ENCODE results near the gene TMEM254.
"Not testable (repeated sequence)": the region's sequence is repeated elsewhere in the genome, so short reads cannot be mapped to it uniquely, and the experiment has no call there.

The TMEM254 gene

GRCh38 chr10:80072584-80072983, 5.9 kb upstream of the TMEM254 start:
- Histone ChIP-seq H3K9me3 (ENCODE audit: control insufficient read depth in 2 of 2, low read length in 2 of 2) (no peaks in the 10 kb centered on the region), H3K4me1 (ENCODE audit: control insufficient read depth in 2 of 2, insufficient read depth in 2 of 2, low read length in 2 of 2) (no peaks in the 10 kb centered on the region), H3K27me3 (ENCODE audit: control insufficient read depth in 2 of 2, insufficient read depth in 2 of 2, low read length in 2 of 2) (no peaks in the 10 kb centered on the region), H3K9ac (ENCODE audit: low read depth in 1 of 2, low read length in 2 of 2) (no peak overlapping the region), H3K27ac (ENCODE audit: low read depth in 2 of 2, low read length in 2 of 2) (no peak overlapping the region), H3K36me3 (ENCODE audit: control insufficient read depth in 2 of 2, insufficient read depth in 2 of 2, low read length in 2 of 2) (no peaks in the 10 kb centered on the region), H3K4me3 (ENCODE audit: low read length in 2 of 2) (no peak overlapping the region)

- Histone ChIP-seq H3K4me1 (ENCODE audit: control insufficient read depth in 2 of 2, insufficient read depth in 2 of 2, low read length in 2 of 2) (peaks cover 5 to 11% of the 10 kb centered on the region in 2 donors), H3K36me3 (ENCODE audit: control insufficient read depth in 2 of 2, insufficient read depth in 2 of 2, low read length in 2 of 2) (no peaks in the 10 kb centered on the region), H3K9me3 (ENCODE audit: control insufficient read depth in 2 of 2, low read length in 2 of 2) (no peaks in the 10 kb centered on the region), H3K27ac (ENCODE audit: low read depth in 2 of 2, low read length in 2 of 2) (no peak overlapping the region), H3K27me3 (ENCODE audit: control insufficient read depth in 2 of 2, insufficient read depth in 2 of 2, low read length in 2 of 2) (no peaks in the 10 kb centered on the region), H3K4me3 (ENCODE audit: low read length in 2 of 2) (no peak overlapping the region), H3K9ac (ENCODE audit: low read depth in 1 of 2, low read length in 2 of 2) (no peak overlapping the region)
Measured at GRCh38 chr10:80075781-80076180, 2.7 kb upstream of the TMEM254 start.

DNA sequence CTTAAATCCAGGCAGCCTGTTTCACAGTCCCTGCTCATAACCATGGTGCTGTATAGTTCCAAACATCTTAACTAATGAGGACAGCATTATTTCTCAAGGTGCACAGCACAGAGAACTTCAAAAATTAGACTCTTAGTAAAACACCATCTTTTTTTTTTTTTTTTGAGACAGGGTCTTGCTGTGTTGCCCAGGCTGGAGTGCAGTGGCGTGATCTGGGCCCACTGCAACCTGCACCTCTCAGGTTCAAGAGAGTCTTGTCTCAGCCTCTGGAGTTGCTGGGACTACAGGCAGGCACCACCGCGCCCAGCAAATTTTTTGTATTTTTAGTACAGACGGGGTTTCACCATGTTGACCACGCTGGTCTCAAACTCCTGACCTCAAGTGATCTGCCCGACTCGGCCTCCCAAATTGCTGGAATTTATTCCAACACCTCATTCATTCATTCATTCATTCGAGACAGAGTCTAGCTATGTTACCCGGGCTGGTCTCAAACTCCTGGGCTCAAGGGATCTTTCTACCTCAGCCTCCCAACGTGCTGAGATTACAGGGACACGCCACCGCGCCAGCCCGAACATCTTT, 507 bp upstream of the TMEM254 start:
- peaks cover 5 to 11% of the 10 kb centered on the region in 2 donors for H3K4me1 ChIP-seq (ENCODE audit: control insufficient read depth in 2 of 2, insufficient read depth in 2 of 2, low read length in 2 of 2)
- H3K36me3 ChIP-seq (ENCODE audit: control insufficient read depth in 2 of 2, insufficient read depth in 2 of 2, low read length in 2 of 2): no peaks in the 10 kb centered on the region
- peak overlapping the region; percentile 85 to 87 for H3K4me3 ChIP-seq (ENCODE audit: low read length in 2 of 2)
- H3K9me3 ChIP-seq (ENCODE audit: control insufficient read depth in 2 of 2, low read length in 2 of 2): no peaks in the 10 kb centered on the region
- H3K27me3 ChIP-seq (ENCODE audit: control insufficient read depth in 2 of 2, insufficient read depth in 2 of 2, low read length in 2 of 2): no peaks in the 10 kb centered on the region
- peak overlapping the region; percentile 91 to 93 for H3K9ac ChIP-seq (ENCODE audit: low read depth in 1 of 2, low read length in 2 of 2)
- peak overlapping the region; percentile 93 to 96 for H3K27ac ChIP-seq (ENCODE audit: low read depth in 2 of 2, low read length in 2 of 2)

- Histone ChIP-seq H3K4me1 (ENCODE audit: control insufficient read depth in 2 of 2, insufficient read depth in 2 of 2, low read length in 2 of 2) (peaks cover 5 to 11% of the 10 kb centered on the region in 2 donors), H3K4me3 (ENCODE audit: low read length in 2 of 2) (peak overlapping the region; percentile 85 to 87), H3K27ac (ENCODE audit: low read depth in 2 of 2, low read length in 2 of 2) (peak overlapping the region; percentile 93 to 96), H3K36me3 (ENCODE audit: control insufficient read depth in 2 of 2, insufficient read depth in 2 of 2, low read length in 2 of 2) (peaks cover 0 to 3% of the 10 kb centered on the region in 2 donors), H3K9ac (ENCODE audit: low read depth in 1 of 2, low read length in 2 of 2) (peak overlapping the region; percentile 72 to 91), H3K9me3 (ENCODE audit: control insufficient read depth in 2 of 2, low read length in 2 of 2) (no peaks in the 10 kb centered on the region), H3K27me3 (ENCODE audit: control insufficient read depth in 2 of 2, insufficient read depth in 2 of 2, low read length in 2 of 2) (no peaks in the 10 kb centered on the region)
Measured at GRCh38 chr10:80079312-80079719, 851 bp downstream of the TMEM254 start.

DNA sequence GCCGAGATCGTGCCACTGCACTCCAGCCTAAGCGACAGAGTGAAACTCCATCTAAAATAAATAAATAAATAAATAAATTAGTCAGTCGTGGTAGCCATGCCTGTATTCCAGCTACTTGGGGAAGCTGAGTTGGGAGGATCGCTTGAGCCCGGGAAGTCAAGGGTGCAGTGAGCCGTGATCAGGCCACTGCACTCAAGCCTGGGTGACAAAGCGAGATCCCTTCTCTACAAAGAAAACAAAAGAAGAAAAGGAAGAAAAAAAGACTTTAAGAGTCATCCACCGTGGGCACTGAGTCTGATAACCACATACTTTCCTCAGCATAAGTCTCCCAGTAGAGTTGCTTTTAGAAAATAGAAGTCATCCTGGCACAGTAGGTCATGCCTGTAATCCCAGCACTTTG, 2.6 kb downstream of the TMEM254 start:
- Histone ChIP-seq H3K27ac (ENCODE audit: low read depth in 2 of 2, low read length in 2 of 2) (no peak overlapping the region), H3K27me3 (ENCODE audit: control insufficient read depth in 2 of 2, insufficient read depth in 2 of 2, low read length in 2 of 2) (no peaks in the 10 kb centered on the region), H3K36me3 (ENCODE audit: control insufficient read depth in 2 of 2, insufficient read depth in 2 of 2, low read length in 2 of 2) (peaks cover 0 to 4% of the 10 kb centered on the region in 2 donors), H3K9ac (ENCODE audit: low read depth in 1 of 2, low read length in 2 of 2) (no peak overlapping the region), H3K9me3 (ENCODE audit: control insufficient read depth in 2 of 2, low read length in 2 of 2) (no peaks in the 10 kb centered on the region), H3K4me3 (ENCODE audit: low read length in 2 of 2) (no peak overlapping the region), H3K4me1 (ENCODE audit: control insufficient read depth in 2 of 2, insufficient read depth in 2 of 2, low read length in 2 of 2) (peaks cover 5 to 11% of the 10 kb centered on the region in 2 donors)

DNA sequence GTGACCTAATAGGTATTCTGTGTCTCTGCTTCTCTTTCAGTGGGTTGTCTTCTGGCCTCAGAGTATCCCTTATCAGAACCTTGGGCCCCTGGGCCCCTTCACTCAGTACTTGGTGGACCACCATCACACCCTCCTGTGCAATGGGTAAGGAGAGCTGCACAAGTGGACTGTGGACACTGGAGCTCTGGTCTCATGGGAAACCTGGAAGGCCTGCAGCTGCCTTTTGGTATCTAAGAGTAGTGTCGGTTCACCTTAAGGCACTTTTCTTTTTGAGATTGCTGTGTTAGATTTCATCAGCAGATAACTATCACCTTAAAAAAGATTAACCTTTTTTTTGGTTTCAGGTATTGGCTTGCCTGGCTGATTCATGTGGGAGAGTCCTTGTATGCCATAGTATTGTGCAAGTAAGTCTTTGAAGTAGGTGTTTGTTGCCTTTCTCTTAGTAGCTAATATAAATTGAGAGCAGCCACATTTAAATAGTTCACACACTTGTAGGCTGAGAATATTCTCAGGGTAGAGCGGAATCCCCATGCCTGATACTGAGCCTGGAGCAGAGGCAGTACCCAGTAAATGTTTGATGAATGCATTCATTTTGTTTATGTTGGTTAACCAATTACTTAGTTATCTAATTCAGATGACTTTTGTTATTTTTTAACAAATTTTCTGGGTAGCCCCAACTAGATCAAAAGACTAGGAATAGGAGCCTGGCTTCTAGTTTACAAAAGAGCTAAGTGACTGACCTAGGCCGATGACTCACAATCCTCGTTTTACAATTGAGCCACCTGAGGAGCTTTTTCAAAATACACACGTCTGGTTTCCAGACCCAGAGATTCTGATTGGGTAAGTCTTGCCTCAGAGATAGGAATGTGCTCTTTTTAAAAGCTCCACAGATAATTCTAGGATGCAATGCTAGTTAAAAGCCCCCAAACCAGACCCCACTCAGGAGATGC, 3.6 kb downstream of the TMEM254 start:
- Histone ChIP-seq H3K9ac (ENCODE audit: low read depth in 1 of 2, low read length in 2 of 2) (no peak overlapping the region), H3K27me3 (ENCODE audit: control insufficient read depth in 2 of 2, insufficient read depth in 2 of 2, low read length in 2 of 2) (no peaks in the 10 kb centered on the region), H3K36me3 (ENCODE audit: control insufficient read depth in 2 of 2, insufficient read depth in 2 of 2, low read length in 2 of 2) (peaks cover 0 to 4% of the 10 kb centered on the region in 2 donors), H3K27ac (ENCODE audit: low read depth in 2 of 2, low read length in 2 of 2) (no peak overlapping the region), H3K9me3 (ENCODE audit: control insufficient read depth in 2 of 2, low read length in 2 of 2) (no peaks in the 10 kb centered on the region), H3K4me3 (ENCODE audit: low read length in 2 of 2) (no peak overlapping the region), H3K4me1 (ENCODE audit: control insufficient read depth in 2 of 2, insufficient read depth in 2 of 2, low read length in 2 of 2) (peaks cover 5 to 11% of the 10 kb centered on the region in 2 donors)

DNA sequence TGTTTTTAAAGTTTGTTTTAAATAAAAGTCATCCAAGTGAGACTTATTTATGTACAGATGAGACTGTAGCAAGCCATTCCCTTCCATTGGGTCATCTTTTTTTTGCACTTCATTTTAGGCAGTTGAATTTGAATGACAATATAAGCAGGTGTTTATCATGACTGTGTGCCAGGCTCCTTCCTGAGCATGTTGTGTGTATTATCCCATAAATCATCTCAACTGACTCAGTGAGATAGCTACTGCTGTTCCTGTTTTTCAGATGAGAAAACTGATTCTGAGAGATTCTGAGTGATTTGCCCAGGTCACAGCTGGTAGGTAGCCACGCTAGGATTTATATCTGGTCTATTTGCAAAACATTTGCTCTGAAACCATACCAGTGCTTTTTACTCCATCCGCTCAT, 11.7 kb downstream of the TMEM254 start:
- Histone ChIP-seq H3K27me3 (ENCODE audit: control insufficient read depth in 2 of 2, insufficient read depth in 2 of 2, low read length in 2 of 2) (peaks cover 0 to 1% of the 10 kb centered on the region in 2 donors), H3K27ac (ENCODE audit: low read depth in 2 of 2, low read length in 2 of 2) (no peak overlapping the region), H3K4me1 (ENCODE audit: control insufficient read depth in 2 of 2, insufficient read depth in 2 of 2, low read length in 2 of 2) (no peaks in the 10 kb centered on the region), H3K4me3 (ENCODE audit: low read length in 2 of 2) (no peak overlapping the region), H3K36me3 (ENCODE audit: control insufficient read depth in 2 of 2, insufficient read depth in 2 of 2, low read length in 2 of 2) (no peaks in the 10 kb centered on the region), H3K9ac (ENCODE audit: low read depth in 1 of 2, low read length in 2 of 2) (no peak overlapping the region), H3K9me3 (ENCODE audit: control insufficient read depth in 2 of 2, low read length in 2 of 2) (no peaks in the 10 kb centered on the region)

- no peak overlapping the region for H3K27ac ChIP-seq (ENCODE audit: low read depth in 2 of 2, low read length in 2 of 2)
- H3K36me3 ChIP-seq (ENCODE audit: control insufficient read depth in 2 of 2, insufficient read depth in 2 of 2, low read length in 2 of 2): no peaks in the 10 kb centered on the region
- H3K4me3 ChIP-seq (ENCODE audit: low read length in 2 of 2): no peak overlapping the region
- no peaks in the 10 kb centered on the region for H3K9me3 ChIP-seq (ENCODE audit: control insufficient read depth in 2 of 2, low read length in 2 of 2)
- no peaks in the 10 kb centered on the region for H3K4me1 ChIP-seq (ENCODE audit: control insufficient read depth in 2 of 2, insufficient read depth in 2 of 2, low read length in 2 of 2)
- H3K27me3 ChIP-seq (ENCODE audit: control insufficient read depth in 2 of 2, insufficient read depth in 2 of 2, low read length in 2 of 2): peaks cover 0 to 1% of the 10 kb centered on the region in 2 donors
- no peak overlapping the region for H3K9ac ChIP-seq (ENCODE audit: low read depth in 1 of 2, low read length in 2 of 2)
Measured at GRCh38 chr10:80094231-80094630, 15.8 kb downstream of the TMEM254 start.

DNA sequence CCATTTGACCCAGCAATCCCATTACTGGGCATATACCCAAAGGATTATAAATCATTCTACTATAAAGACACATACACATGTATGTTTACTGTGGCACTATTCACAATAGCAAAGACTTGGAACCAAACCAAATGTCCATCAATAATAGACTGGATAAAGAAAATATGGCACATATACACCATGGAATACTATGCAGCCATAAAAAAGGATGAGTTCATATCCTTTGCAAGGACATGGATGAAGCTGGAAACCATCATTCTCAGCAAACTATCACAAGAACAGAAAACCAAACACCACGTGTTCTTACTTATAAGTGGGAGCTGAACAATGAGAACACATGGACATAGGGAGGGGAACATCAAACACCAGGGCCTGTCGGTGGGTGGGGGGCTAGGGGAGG, 19.8 kb downstream of the TMEM254 start:
- H3K27me3 ChIP-seq (ENCODE audit: control insufficient read depth in 2 of 2, insufficient read depth in 2 of 2, low read length in 2 of 2); H3K4me1 ChIP-seq (ENCODE audit: control insufficient read depth in 2 of 2, insufficient read depth in 2 of 2, low read length in 2 of 2); H3K4me3 ChIP-seq (ENCODE audit: low read length in 2 of 2); H3K9ac ChIP-seq (ENCODE audit: low read depth in 1 of 2, low read length in 2 of 2); H3K36me3 ChIP-seq (ENCODE audit: control insufficient read depth in 2 of 2, insufficient read depth in 2 of 2, low read length in 2 of 2); H3K9me3 ChIP-seq (ENCODE audit: control insufficient read depth in 2 of 2, low read length in 2 of 2); H3K27ac ChIP-seq (ENCODE audit: low read depth in 2 of 2, low read length in 2 of 2): not testable (repeated sequence)

- not testable (repeated sequence) for H3K27ac ChIP-seq (ENCODE audit: low read depth in 2 of 2, low read length in 2 of 2); H3K36me3 ChIP-seq (ENCODE audit: control insufficient read depth in 2 of 2, insufficient read depth in 2 of 2, low read length in 2 of 2); H3K4me1 ChIP-seq (ENCODE audit: control insufficient read depth in 2 of 2, insufficient read depth in 2 of 2, low read length in 2 of 2); H3K27me3 ChIP-seq (ENCODE audit: control insufficient read depth in 2 of 2, insufficient read depth in 2 of 2, low read length in 2 of 2); H3K9ac ChIP-seq (ENCODE audit: low read depth in 1 of 2, low read length in 2 of 2); H3K9me3 ChIP-seq (ENCODE audit: control insufficient read depth in 2 of 2, low read length in 2 of 2); H3K4me3 ChIP-seq (ENCODE audit: low read length in 2 of 2)
Measured at GRCh38 chr10:80099295-80099694, 20.8 kb downstream of the TMEM254 start.

Measured in mucosa of rectum (tissue), 2 donors.